WTC11 (cell line): Measurements from ENCODE around the gene RYR2. TPM values are rescaled to one million over a fixed set of nuclear protein-coding genes. Genes with fewer than 3 reads are reported as not detected.

Experiments used
- ATAC-seq: fragments of 200-7000 bp; cut with Tn5 transposase; 2 replicates; pipeline ENCODE4 v1.10.0; 2021; ENCODE audit warnings: mild to moderate bottlenecking, moderate library complexity
- CTCF ChIA-PET: fragments of 300-600 bp; sonication (Branson Sonifier 250); formaldehyde crosslinking; loops from one replicate; lab custom pipeline; 2021; ENCODE audit warnings: antibody characterized with exemption; lab: Charles Lee
- POLR2A ChIA-PET: fragments of 350-600 bp; sonication (Branson Sonifier 250); formaldehyde crosslinking; loops from one replicate; lab custom pipeline; 2021; ENCODE audit warnings: antibody characterized with exemption; lab: Charles Lee
- DNase-seq: peaks from one replicate; pipeline ENCODE4 v3.0.0; 2021; ENCODE audit warnings: low spot score
- H3K27ac Mint-ChIP-seq: 2 replicates; pipeline ENCODE4 v1.8.0; 2021; ENCODE audit warnings: mixed read lengths
- H3K27me3 Mint-ChIP-seq: 2 replicates; pipeline ENCODE4 v1.8.0; 2021; ENCODE audit warnings: low read depth, mild to moderate bottlenecking, moderate library complexity, mixed read lengths
- H3K36me3 Mint-ChIP-seq: 2 replicates; pipeline ENCODE4 v1.8.0; 2021; ENCODE audit warnings: mixed read lengths
- H3K4me1 Mint-ChIP-seq: 2 replicates; pipeline ENCODE4 v1.8.0; 2022; ENCODE audit warnings: mixed read lengths
- H3K4me3 Mint-ChIP-seq: 2 replicates; pipeline ENCODE4 v1.8.0; 2021; ENCODE audit warnings: mild to moderate bottlenecking, moderate library complexity, mixed read lengths
- H3K9me3 Mint-ChIP-seq: 2 replicates; pipeline ENCODE4 v1.8.0; 2021; ENCODE audit warnings: mixed read lengths
- E2F5 ChIP-seq: sonication (generic); formaldehyde crosslinking; IDR thresholded peaks from 2 replicates; pipeline ENCODE4 v1.8.1; 2022; ENCODE audit warnings: mild to moderate bottlenecking, moderate library complexity, missing genetic modification reagents
- FOXK1 ChIP-seq: sonication (generic); formaldehyde crosslinking; IDR thresholded peaks from 2 replicates; pipeline ENCODE4 v1.8.0; 2022; ENCODE audit warnings: mild to moderate bottlenecking, moderate library complexity, missing genetic modification reagents
- GRHL2 ChIP-seq: fragments of 250-450 bp; sonication (Bioruptor Pico); IDR thresholded peaks from 2 replicates; pipeline ENCODE4 v1.8.0; 2022; ENCODE audit warnings: mild to moderate bottlenecking, moderate library complexity; ENCODE audit not compliant: insufficient replicate concordance, severe bottlenecking
- MXD4 ChIP-seq: fragments of 250-450 bp; sonication (Bioruptor Pico); IDR thresholded peaks from 2 replicates; pipeline ENCODE4 v1.8.0; 2021; ENCODE audit warnings: mild to moderate bottlenecking, moderate library complexity, borderline replicate concordance
- MYBL2 ChIP-seq: sonication (generic); formaldehyde crosslinking; IDR thresholded peaks from 2 replicates; pipeline ENCODE4 v1.8.1; 2023; ENCODE audit warnings: mild to moderate bottlenecking, moderate library complexity, missing genetic modification reagents
- NFE2L1 ChIP-seq: sonication (generic); formaldehyde crosslinking; IDR thresholded peaks from 2 replicates; pipeline ENCODE4 v1.8.1; 2023; ENCODE audit warnings: missing genetic modification reagents
- NR1H2 ChIP-seq: sonication (generic); formaldehyde crosslinking; IDR thresholded peaks from 2 replicates; pipeline ENCODE4 v1.9.0; 2021; ENCODE audit warnings: mild to moderate bottlenecking, moderate library complexity, missing genetic modification reagents
- TEAD4 ChIP-seq: sonication (generic); formaldehyde crosslinking; IDR thresholded peaks from 2 replicates; pipeline ENCODE4 v1.8.0; 2022; ENCODE audit warnings: mild to moderate bottlenecking, missing genetic modification reagents
- USF1 ChIP-seq: sonication (generic); formaldehyde crosslinking; IDR thresholded peaks from 2 replicates; pipeline ENCODE4 v1.8.0; 2022; ENCODE audit warnings: mild to moderate bottlenecking, missing genetic modification reagents
- ZNF138 ChIP-seq: sonication (generic); formaldehyde crosslinking; conservative IDR thresholded peaks from 2 replicates; pipeline ENCODE4 v1.8.1; 2022; ENCODE audit warnings: mild to moderate bottlenecking, moderate library complexity, missing genetic modification reagents
- ZNF281 ChIP-seq: sonication (generic); formaldehyde crosslinking; IDR thresholded peaks from 2 replicates; pipeline ENCODE4 v1.8.0; 2023; ENCODE audit warnings: mild to moderate bottlenecking, missing genetic modification reagents
- ZNF423 ChIP-seq: fragments of 250-450 bp; sonication (Bioruptor Pico); IDR thresholded peaks from 2 replicates; pipeline ENCODE4 v2.1.2; 2022; ENCODE audit warnings: mild to moderate bottlenecking, moderate library complexity
- total RNA-seq: library from RNA; stranded (reverse); gene quantifications from 3 replicates; pipeline ENCODE4 v1.2.3, GENCODE V29; 2021
- TF ChIP-seq, protein P1 (sequence below): fragments of 250-450 bp; sonication (Bioruptor Pico); IDR thresholded peaks from 2 replicates; pipeline ENCODE4 v1.9.0; 2021; ENCODE audit warnings: mild to moderate bottlenecking
- TF ChIP-seq, protein P2 (sequence below): sonication (generic); formaldehyde crosslinking; conservative IDR thresholded peaks from 2 replicates; pipeline ENCODE4 v1.8.1; 2023; ENCODE audit warnings: mild to moderate bottlenecking, low read depth, missing genetic modification reagents, moderate library complexity
- TF ChIP-seq, protein P3 (sequence below): sonication (generic); formaldehyde crosslinking; IDR thresholded peaks from 2 replicates; pipeline ENCODE4 v1.8.0; 2022; ENCODE audit warnings: mild to moderate bottlenecking, missing genetic modification reagents
- TF ChIP-seq, protein P4 (sequence below): sonication (generic); formaldehyde crosslinking; IDR thresholded peaks from 2 replicates; pipeline ENCODE4 v1.8.1; 2023; ENCODE audit warnings: mild to moderate bottlenecking, missing genetic modification reagents, moderate library complexity

Gene RYR2
- total RNA-seq, 1 experiment from 2014 or later, result 7.9 TPM

DNA sequence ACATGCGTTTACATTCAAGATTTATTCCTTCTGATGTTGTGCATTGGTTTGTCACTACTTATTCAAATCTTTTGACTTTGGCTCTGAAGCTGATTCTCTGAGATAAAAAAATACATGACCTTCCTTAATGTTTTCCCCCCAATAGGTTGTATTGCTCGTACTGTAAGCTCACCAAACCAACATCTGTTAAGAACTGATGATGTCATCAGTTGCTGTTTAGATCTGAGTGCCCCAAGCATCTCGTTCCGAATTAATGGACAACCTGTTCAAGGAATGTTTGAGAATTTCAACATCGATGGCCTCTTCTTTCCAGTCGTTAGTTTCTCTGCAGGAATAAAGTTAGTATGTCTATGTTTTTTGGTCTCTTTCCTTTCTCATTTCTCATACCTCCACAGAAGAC is 458.6 kb downstream of the RYR2 start (continued):
- TF ChIP-seq ZNF281, result no peak
- no peak for TF ChIP-seq USF1 (CRISPR knock-in tag)
- TF ChIP-seq, protein P1, sequence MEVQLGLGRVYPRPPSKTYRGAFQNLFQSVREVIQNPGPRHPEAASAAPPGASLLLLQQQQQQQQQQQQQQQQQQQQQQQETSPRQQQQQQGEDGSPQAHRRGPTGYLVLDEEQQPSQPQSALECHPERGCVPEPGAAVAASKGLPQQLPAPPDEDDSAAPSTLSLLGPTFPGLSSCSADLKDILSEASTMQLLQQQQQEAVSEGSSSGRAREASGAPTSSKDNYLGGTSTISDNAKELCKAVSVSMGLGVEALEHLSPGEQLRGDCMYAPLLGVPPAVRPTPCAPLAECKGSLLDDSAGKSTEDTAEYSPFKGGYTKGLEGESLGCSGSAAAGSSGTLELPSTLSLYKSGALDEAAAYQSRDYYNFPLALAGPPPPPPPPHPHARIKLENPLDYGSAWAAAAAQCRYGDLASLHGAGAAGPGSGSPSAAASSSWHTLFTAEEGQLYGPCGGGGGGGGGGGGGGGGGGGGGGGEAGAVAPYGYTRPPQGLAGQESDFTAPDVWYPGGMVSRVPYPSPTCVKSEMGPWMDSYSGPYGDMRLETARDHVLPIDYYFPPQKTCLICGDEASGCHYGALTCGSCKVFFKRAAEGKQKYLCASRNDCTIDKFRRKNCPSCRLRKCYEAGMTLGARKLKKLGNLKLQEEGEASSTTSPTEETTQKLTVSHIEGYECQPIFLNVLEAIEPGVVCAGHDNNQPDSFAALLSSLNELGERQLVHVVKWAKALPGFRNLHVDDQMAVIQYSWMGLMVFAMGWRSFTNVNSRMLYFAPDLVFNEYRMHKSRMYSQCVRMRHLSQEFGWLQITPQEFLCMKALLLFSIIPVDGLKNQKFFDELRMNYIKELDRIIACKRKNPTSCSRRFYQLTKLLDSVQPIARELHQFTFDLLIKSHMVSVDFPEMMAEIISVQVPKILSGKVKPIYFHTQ (CRISPR knock-in tag), result no peak
- TF ChIP-seq, protein P2, sequence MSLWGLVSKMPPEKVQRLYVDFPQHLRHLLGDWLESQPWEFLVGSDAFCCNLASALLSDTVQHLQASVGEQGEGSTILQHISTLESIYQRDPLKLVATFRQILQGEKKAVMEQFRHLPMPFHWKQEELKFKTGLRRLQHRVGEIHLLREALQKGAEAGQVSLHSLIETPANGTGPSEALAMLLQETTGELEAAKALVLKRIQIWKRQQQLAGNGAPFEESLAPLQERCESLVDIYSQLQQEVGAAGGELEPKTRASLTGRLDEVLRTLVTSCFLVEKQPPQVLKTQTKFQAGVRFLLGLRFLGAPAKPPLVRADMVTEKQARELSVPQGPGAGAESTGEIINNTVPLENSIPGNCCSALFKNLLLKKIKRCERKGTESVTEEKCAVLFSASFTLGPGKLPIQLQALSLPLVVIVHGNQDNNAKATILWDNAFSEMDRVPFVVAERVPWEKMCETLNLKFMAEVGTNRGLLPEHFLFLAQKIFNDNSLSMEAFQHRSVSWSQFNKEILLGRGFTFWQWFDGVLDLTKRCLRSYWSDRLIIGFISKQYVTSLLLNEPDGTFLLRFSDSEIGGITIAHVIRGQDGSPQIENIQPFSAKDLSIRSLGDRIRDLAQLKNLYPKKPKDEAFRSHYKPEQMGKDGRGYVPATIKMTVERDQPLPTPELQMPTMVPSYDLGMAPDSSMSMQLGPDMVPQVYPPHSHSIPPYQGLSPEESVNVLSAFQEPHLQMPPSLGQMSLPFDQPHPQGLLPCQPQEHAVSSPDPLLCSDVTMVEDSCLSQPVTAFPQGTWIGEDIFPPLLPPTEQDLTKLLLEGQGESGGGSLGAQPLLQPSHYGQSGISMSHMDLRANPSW (CRISPR knock-in tag), result no peak
- no peak for TF ChIP-seq E2F5 (CRISPR knock-in tag)

DNA sequence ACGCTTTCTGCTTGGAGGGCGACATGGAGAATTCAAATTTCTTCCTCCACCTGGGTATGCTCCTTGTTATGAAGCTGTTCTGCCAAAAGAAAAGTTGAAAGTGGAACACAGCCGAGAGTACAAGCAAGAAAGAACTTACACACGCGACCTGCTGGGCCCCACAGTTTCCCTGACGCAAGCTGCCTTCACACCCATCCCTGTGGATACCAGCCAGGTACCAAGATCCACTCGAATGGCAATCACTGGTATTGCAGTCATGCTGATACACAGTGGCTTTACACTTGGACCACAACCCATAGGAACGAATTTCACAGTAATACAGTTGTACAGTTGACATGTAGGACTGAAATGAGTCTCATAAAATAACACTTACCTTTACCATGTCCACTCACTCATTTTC is 461.3 kb downstream of the RYR2 start:
- no peaks in the 10 kb centered on the region for H3K9me3 Mint-ChIP-seq
- no peak overlapping the region for H3K4me3 Mint-ChIP-seq
- no peak overlapping the region for H3K27ac Mint-ChIP-seq
- CTCF ChIA-PET, result interaction anchor here (0.6 kb wide), 1 partner anchor 59 kb away, joined by 3 read pairs; no protein-coding TSS in a partner anchor
- ATAC-seq (no peak), DNase-seq (no peak)
- POLR2A ChIA-PET, result no interaction called here
- no peaks in the 10 kb centered on the region for H3K4me1 Mint-ChIP-seq
- peaks cover 9% of the 10 kb centered on the region; the same call in 1 of the 2 replicates for H3K36me3 Mint-ChIP-seq
- no peaks in the 10 kb centered on the region for H3K27me3 Mint-ChIP-seq
- no peak for TF ChIP-seq ZNF281
- TF ChIP-seq, protein P3, sequence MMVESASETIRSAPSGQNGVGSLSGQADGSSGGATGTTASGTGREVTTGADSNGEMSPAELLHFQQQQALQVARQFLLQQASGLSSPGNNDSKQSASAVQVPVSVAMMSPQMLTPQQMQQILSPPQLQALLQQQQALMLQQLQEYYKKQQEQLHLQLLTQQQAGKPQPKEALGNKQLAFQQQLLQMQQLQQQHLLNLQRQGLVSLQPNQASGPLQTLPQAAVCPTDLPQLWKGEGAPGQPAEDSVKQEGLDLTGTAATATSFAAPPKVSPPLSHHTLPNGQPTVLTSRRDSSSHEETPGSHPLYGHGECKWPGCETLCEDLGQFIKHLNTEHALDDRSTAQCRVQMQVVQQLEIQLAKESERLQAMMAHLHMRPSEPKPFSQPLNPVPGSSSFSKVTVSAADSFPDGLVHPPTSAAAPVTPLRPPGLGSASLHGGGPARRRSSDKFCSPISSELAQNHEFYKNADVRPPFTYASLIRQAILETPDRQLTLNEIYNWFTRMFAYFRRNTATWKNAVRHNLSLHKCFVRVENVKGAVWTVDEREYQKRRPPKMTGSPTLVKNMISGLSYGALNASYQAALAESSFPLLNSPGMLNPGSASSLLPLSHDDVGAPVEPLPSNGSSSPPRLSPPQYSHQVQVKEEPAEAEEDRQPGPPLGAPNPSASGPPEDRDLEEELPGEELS, result no peak
- no peak for TF ChIP-seq TEAD4 (CRISPR knock-in tag)
- TF ChIP-seq, protein P4, sequence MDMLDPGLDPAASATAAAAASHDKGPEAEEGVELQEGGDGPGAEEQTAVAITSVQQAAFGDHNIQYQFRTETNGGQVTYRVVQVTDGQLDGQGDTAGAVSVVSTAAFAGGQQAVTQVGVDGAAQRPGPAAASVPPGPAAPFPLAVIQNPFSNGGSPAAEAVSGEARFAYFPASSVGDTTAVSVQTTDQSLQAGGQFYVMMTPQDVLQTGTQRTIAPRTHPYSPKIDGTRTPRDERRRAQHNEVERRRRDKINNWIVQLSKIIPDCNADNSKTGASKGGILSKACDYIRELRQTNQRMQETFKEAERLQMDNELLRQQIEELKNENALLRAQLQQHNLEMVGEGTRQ (CRISPR knock-in tag), result no peak
- TF ChIP-seq MYBL2 (CRISPR knock-in tag), result no peak
- TF ChIP-seq ZNF423 (CRISPR knock-in tag), result no peak
- TF ChIP-seq FOXK1 (CRISPR knock-in tag), result no peak
- TF ChIP-seq, protein P2 (CRISPR knock-in tag), result no peak
- TF ChIP-seq ZNF138 (CRISPR knock-in tag), result no peak
- no peak for TF ChIP-seq NFE2L1
- no peak for TF ChIP-seq NR1H2 (CRISPR knock-in tag)
- no peak for TF ChIP-seq MXD4 (CRISPR knock-in tag)
- TF ChIP-seq GRHL2, result no peak
